ENCODE measurements around the gene PLEKHD1. TPM values are rescaled to one million over a fixed set of nuclear protein-coding genes. Genes with fewer than 3 reads are reported as not detected.

PLEKHD1 gene
- total RNA-seq, 2 experiments from 2014 or later: 0.47 to 0.63 TPM

GRCh38 chr14:69443296-69443805 is 41.2 kb upstream of the PLEKHD1 start:
- H3K4me3 ChIP-seq (ENCODE audit: low read length): no peak overlapping the region
- ATAC-seq (ENCODE audit: poor library complexity): no peak
- no peaks in the 10 kb centered on the region for H3K4me1 ChIP-seq (ENCODE audit: insufficient read depth, low read length)
- TF ChIP-seq CTCF (IDR thresholded peaks at IDR 0.05): no peak
- H3K9me3 ChIP-seq (ENCODE audit: control insufficient read depth in 1 of 2, insufficient read depth in 1 of 2, low read length in 2 of 2): no peaks in the 10 kb centered on the region
- no peaks in the 10 kb centered on the region for H3K4me1 Mint-ChIP-seq (ENCODE audit: low read depth)
- no peak overlapping the region for H3K27ac Mint-ChIP-seq
- no peak for DNase-seq
- intact Hi-C loops (cut with DNase I, micrococcal nuclease): no loop called here
- no peaks in the 10 kb centered on the region for H3K27me3 Mint-ChIP-seq
- H3K36me3 ChIP-seq (ENCODE audit: insufficient read depth, low read length): peaks cover 15% of the 10 kb centered on the region
- H3K27me3 ChIP-seq (ENCODE audit: control insufficient read depth in 1 of 2, insufficient read depth in 2 of 2, low read length in 2 of 2): no peaks in the 10 kb centered on the region
- ChIA-PET CTCF (no interaction called here), POLR2A (no interaction called here)
- H3K36me3 Mint-ChIP-seq (ENCODE audit: low read depth): peaks cover 62% of the 10 kb centered on the region
- H3K27ac ChIP-seq (ENCODE audit: low read depth in 1 of 2, low read length in 2 of 2): no peak overlapping the region
- H3K4me3 Mint-ChIP-seq: no peak overlapping the region
- H3K9me3 Mint-ChIP-seq: no peaks in the 10 kb centered on the region

GRCh38 chr14:69449216-69449615 is 35.3 kb upstream of the PLEKHD1 start:
- no peaks in the 10 kb centered on the region for H3K9me3 ChIP-seq (ENCODE audit: control insufficient read depth in 1 of 2, insufficient read depth in 1 of 2, low read length in 2 of 2)
- no peak for ATAC-seq (ENCODE audit: poor library complexity)
- no peak overlapping the region for H3K4me3 Mint-ChIP-seq
- no peak overlapping the region for H3K4me3 ChIP-seq (ENCODE audit: low read length)
- H3K27me3 Mint-ChIP-seq: no peaks in the 10 kb centered on the region
- no peaks in the 10 kb centered on the region for H3K4me1 ChIP-seq (ENCODE audit: insufficient read depth, low read length)
- H3K27ac Mint-ChIP-seq: no peak overlapping the region
- H3K27ac ChIP-seq (ENCODE audit: low read depth in 1 of 2, low read length in 2 of 2): no peak overlapping the region
- ChIA-PET POLR2A (no interaction called here), CTCF (interaction anchor here (1.4 kb wide), 1 partner anchor 10 kb away, joined by 3 read pairs; no protein-coding TSS in a partner anchor)
- no peaks in the 10 kb centered on the region for H3K9me3 Mint-ChIP-seq
- TF ChIP-seq CTCF (IDR thresholded peaks at IDR 0.05): no peak
- intact Hi-C loops (cut with DNase I, micrococcal nuclease): no loop called here
- H3K27me3 ChIP-seq (ENCODE audit: control insufficient read depth in 1 of 2, insufficient read depth in 2 of 2, low read length in 2 of 2): no peaks in the 10 kb centered on the region
- no peak for DNase-seq
- no peaks in the 10 kb centered on the region for H3K4me1 Mint-ChIP-seq (ENCODE audit: low read depth)
- H3K36me3 ChIP-seq (ENCODE audit: insufficient read depth, low read length): peaks cover 13% of the 10 kb centered on the region
- peaks cover 46% of the 10 kb centered on the region for H3K36me3 Mint-ChIP-seq (ENCODE audit: low read depth)

- TF ChIP-seq CTCF (IDR thresholded peaks at IDR 0.05): no peak
- H3K4me3 ChIP-seq (ENCODE audit: low read length): no peak overlapping the region
- Mint-ChIP-seq H3K4me3 (no peak overlapping the region), H3K27me3 (no peaks in the 10 kb centered on the region), H3K4me1 (ENCODE audit: low read depth) (no peaks in the 10 kb centered on the region), H3K27ac (no peak overlapping the region), H3K9me3 (no peaks in the 10 kb centered on the region), H3K36me3 (ENCODE audit: low read depth) (peaks cover 49% of the 10 kb centered on the region)
- no peak overlapping the region for H3K27ac ChIP-seq (ENCODE audit: low read depth in 1 of 2, low read length in 2 of 2)
- no peaks in the 10 kb centered on the region for H3K9me3 ChIP-seq (ENCODE audit: control insufficient read depth in 1 of 2, insufficient read depth in 1 of 2, low read length in 2 of 2)
- no peak for DNase-seq
- ATAC-seq (ENCODE audit: poor library complexity): no peak
- intact Hi-C loops (cut with DNase I, micrococcal nuclease): no loop called here
- H3K4me1 ChIP-seq (ENCODE audit: insufficient read depth, low read length): no peaks in the 10 kb centered on the region
- H3K36me3 ChIP-seq (ENCODE audit: insufficient read depth, low read length): peaks cover 25% of the 10 kb centered on the region
- ChIA-PET CTCF (no interaction called here), POLR2A (no interaction called here)
- no peaks in the 10 kb centered on the region for H3K27me3 ChIP-seq (ENCODE audit: control insufficient read depth in 1 of 2, insufficient read depth in 2 of 2, low read length in 2 of 2)
These were observed 32.6 kb upstream of the PLEKHD1 start for GRCh38 chr14:69451941-69452340.
